GM23338 (cell line): Measurements from ENCODE around the gene CNPY1.

Experiments
- EZH2 ChIP-seq: fragments of 200-600 bp; sonication (generic); IDR thresholded peaks from one replicate; pipeline ENCODE4 v1.8.0; 2017; ENCODE audit warnings: antibody characterized with exemption, mild to moderate bottlenecking, low read depth; ENCODE audit not compliant: unreplicated experiment
- ZNF114 ChIP-seq: fragments of 250-450 bp; sonication (Bioruptor Pico); IDR thresholded peaks from 2 replicates; pipeline ENCODE4 v1.5.0; 2020; ENCODE audit warnings: mild to moderate bottlenecking, moderate library complexity
- TF ChIP-seq, protein P1 (sequence below), 2 experiments: fragments of 200-600 bp in 1 of 2; sonication (generic) in 1 of 2; conservative IDR thresholded peaks; 2 replicates each; pipeline versions ENCODE4 v1.5.1 to v1.6.1; 2016 to 2017; ENCODE audit warnings: antibody characterized with exemption in 2 of 2, low read depth in 2 of 2, mild to moderate bottlenecking in 2 of 2, moderate library complexity in 1 of 2

GRCh38 chr7:155507576-155507975 is 38.8 kb downstream of the CNPY1 start:
- TF ChIP-seq, protein P1, sequence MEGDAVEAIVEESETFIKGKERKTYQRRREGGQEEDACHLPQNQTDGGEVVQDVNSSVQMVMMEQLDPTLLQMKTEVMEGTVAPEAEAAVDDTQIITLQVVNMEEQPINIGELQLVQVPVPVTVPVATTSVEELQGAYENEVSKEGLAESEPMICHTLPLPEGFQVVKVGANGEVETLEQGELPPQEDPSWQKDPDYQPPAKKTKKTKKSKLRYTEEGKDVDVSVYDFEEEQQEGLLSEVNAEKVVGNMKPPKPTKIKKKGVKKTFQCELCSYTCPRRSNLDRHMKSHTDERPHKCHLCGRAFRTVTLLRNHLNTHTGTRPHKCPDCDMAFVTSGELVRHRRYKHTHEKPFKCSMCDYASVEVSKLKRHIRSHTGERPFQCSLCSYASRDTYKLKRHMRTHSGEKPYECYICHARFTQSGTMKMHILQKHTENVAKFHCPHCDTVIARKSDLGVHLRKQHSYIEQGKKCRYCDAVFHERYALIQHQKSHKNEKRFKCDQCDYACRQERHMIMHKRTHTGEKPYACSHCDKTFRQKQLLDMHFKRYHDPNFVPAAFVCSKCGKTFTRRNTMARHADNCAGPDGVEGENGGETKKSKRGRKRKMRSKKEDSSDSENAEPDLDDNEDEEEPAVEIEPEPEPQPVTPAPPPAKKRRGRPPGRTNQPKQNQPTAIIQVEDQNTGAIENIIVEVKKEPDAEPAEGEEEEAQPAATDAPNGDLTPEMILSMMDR (conservative IDR thresholded peaks at IDR 0.05; ENCODE audit: low read depth in 2 of 2): no peak
- no peak for TF ChIP-seq ZNF114 (CRISPR knock-in tag)
- TF ChIP-seq EZH2: peak; percentile 49
